SU-DHL-6 (cell line): ENCODE data around the gene NRTN.

Experiments used
- EZH2phosphoT487 ChIP-seq: fragments of 200-600 bp; sonication (generic), shearing (Covaris generic); conservative IDR thresholded peaks from 2 replicates; pipeline ENCODE4 v1.6.1; 2018; ENCODE audit warnings: mild to moderate bottlenecking, antibody characterized with exemption, low read length, moderate library complexity, mixed read lengths
- TF ChIP-seq, protein P1 (sequence below): fragments of 200-600 bp; sonication (generic); IDR thresholded peaks from one replicate; pipeline ENCODE4 v1.5.1; 2017; ENCODE audit warnings: antibody characterized with exemption, mild to moderate bottlenecking, low read length, moderate library complexity; ENCODE audit not compliant: insufficient read depth, poor library complexity, severe bottlenecking

DNA sequence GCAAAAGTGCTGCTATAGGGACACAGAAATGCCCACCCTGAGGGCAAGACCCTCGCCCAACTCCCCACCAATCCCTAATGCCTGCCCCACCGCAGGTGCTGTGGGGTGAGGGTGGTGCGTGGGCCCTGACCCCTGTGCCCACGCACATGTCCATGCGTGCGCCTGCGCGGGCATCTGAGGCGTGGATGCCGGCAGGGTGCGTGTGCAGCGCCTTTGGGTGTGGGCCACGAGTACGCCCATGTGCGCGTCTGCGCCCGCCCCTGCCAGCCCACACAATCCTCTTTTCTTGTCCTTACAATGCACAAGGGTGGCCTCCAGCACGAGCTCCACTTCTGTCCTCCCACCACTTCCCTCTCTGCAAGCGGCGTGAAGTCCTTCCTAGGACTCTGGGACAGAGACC, 20.3 kb downstream of the NRTN start:
- TF ChIP-seq, protein P1, sequence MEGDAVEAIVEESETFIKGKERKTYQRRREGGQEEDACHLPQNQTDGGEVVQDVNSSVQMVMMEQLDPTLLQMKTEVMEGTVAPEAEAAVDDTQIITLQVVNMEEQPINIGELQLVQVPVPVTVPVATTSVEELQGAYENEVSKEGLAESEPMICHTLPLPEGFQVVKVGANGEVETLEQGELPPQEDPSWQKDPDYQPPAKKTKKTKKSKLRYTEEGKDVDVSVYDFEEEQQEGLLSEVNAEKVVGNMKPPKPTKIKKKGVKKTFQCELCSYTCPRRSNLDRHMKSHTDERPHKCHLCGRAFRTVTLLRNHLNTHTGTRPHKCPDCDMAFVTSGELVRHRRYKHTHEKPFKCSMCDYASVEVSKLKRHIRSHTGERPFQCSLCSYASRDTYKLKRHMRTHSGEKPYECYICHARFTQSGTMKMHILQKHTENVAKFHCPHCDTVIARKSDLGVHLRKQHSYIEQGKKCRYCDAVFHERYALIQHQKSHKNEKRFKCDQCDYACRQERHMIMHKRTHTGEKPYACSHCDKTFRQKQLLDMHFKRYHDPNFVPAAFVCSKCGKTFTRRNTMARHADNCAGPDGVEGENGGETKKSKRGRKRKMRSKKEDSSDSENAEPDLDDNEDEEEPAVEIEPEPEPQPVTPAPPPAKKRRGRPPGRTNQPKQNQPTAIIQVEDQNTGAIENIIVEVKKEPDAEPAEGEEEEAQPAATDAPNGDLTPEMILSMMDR: no peak
- TF ChIP-seq EZH2phosphoT487: no peak
